H1 (cell line): ENCODE results near the gene FIS1. TPM values are rescaled to one million over a fixed set of nuclear protein-coding genes. Genes with fewer than 3 reads are reported as not detected.

Experiments
- CTCF ChIA-PET: fragments of 300-600 bp; sonication (Branson Sonifier 250); formaldehyde crosslinking; loops from one replicate; lab custom pipeline; 2021; ENCODE audit not compliant: partially characterized antibody; lab: Charles Lee
- POLR2A ChIA-PET: fragments of 300-600 bp; sonication (Branson Sonifier 250); formaldehyde crosslinking; loops from one replicate; lab custom pipeline; 2021; ENCODE audit warnings: inconsistent platforms; ENCODE audit not compliant: partially characterized antibody; lab: Charles Lee
- DNase-seq, 2 experiments: peaks; one replicate each; pipeline versions ENCODE4 v3.0.0 to v3.0.0-alpha.2; 2010 to 2022; ENCODE audit warnings: low spot score in 2 of 2, low read depth in 1 of 2, mixed read lengths in 1 of 2
- FAIRE-seq: peaks from 2 replicates; lab custom pipeline; 2011; peaks lifted over from hg19 to GRCh38; lab: Jason Lieb, UNC
- H2AFZ ChIP-seq: 2 replicates; pipeline ENCODE4 v1.8.1; 2012; ENCODE audit warnings: low read length, inconsistent platforms
- H2AK5ac ChIP-seq: 2 replicates; pipeline ENCODE4 v1.6.1; 2013; ENCODE audit warnings: low read depth, low read length
- H2BK120ac ChIP-seq: replicated peaks from 2 replicates; pipeline ENCODE3; 2013; ENCODE audit warnings: low read depth, low read length, inconsistent platforms
- H2BK12ac ChIP-seq: 2 replicates; pipeline ENCODE4 v1.6.1; 2013; ENCODE audit warnings: low read depth, low read length
- H2BK15ac ChIP-seq: 2 replicates; pipeline ENCODE4 v1.6.1; 2013; ENCODE audit warnings: low read length
- H2BK20ac ChIP-seq: 2 replicates; pipeline ENCODE4 v1.6.1; 2013; ENCODE audit warnings: low read length
- H2BK5ac ChIP-seq: 2 replicates; pipeline ENCODE4 v1.6.1; 2013; ENCODE audit warnings: low read depth, low read length
- H3K14ac ChIP-seq: 2 replicates; pipeline ENCODE4 v1.6.1; 2013; ENCODE audit warnings: inconsistent platforms; ENCODE audit not compliant: insufficient read length
- H3K18ac ChIP-seq: 2 replicates; pipeline ENCODE4 v1.6.1; 2013; ENCODE audit warnings: low read length; ENCODE audit errors: extremely low read depth
- H3K23ac ChIP-seq: 2 replicates; pipeline ENCODE4 v1.6.1; 2013; ENCODE audit warnings: inconsistent platforms; ENCODE audit not compliant: insufficient read length
- H3K23me2 ChIP-seq: 2 replicates; pipeline ENCODE4 v1.6.1; 2013; ENCODE audit warnings: low read depth, low read length
- H3K27ac ChIP-seq: 2 replicates; pipeline ENCODE4 v1.6.1; 2011; ENCODE audit warnings: low read depth, low read length, inconsistent platforms
- H3K27me3 ChIP-seq, 4 experiments: replicated peaks in 1 of 4; 1 replicate in 1 of 4; 2 replicates in 3 of 4; pipeline versions ENCODE4 v1.6.1 to v1.8.1; 2011 to 2013; ENCODE audit warnings: low read length in 3 of 4, mild to moderate bottlenecking in 3 of 4, inconsistent platforms in 2 of 4, mixed read lengths in 2 of 4, moderate library complexity in 1 of 4; ENCODE audit not compliant: control insufficient read depth in 3 of 4, insufficient read depth in 3 of 4; ENCODE audit errors: extremely low read depth in 1 of 4
- H3K36me3 ChIP-seq, 4 experiments: 2 replicates each; pipeline versions ENCODE4 v1.6.1 to v1.8.1; 2011 to 2013; ENCODE audit warnings: mild to moderate bottlenecking in 4 of 4, low read length in 3 of 4, moderate library complexity in 2 of 4, control low read depth in 1 of 4, inconsistent platforms in 1 of 4; ENCODE audit not compliant: insufficient read depth in 4 of 4, control insufficient read depth in 2 of 4
- H3K4ac ChIP-seq: replicated peaks from 2 replicates; pipeline ENCODE3; 2013; ENCODE audit warnings: low read length, low read depth, mixed read lengths, inconsistent platforms; ENCODE audit not compliant: insufficient read length
- H3K4me1 ChIP-seq, 4 experiments: replicated peaks in 1 of 4; 1 replicate in 1 of 4; 2 replicates in 3 of 4; pipeline versions ENCODE4 v1.6.1 to v1.8.1; 2011 to 2013; ENCODE audit warnings: low read length in 3 of 4, inconsistent platforms in 2 of 4, mixed read lengths in 1 of 4; ENCODE audit not compliant: insufficient read depth in 4 of 4, control insufficient read depth in 3 of 4
- H3K4me2 ChIP-seq, 2 experiments: 2 replicates each; pipeline versions ENCODE4 v1.6.1 to v1.8.1; 2011 to 2013; ENCODE audit warnings: low read depth in 2 of 2, low read length in 2 of 2, control low read depth in 1 of 2, inconsistent platforms in 1 of 2, mild to moderate bottlenecking in 1 of 2; ENCODE audit not compliant: insufficient read depth in 1 of 2
- H3K4me3 ChIP-seq, 4 experiments: fragments of 200-600, 300-600 bp in 1 of 4; sonication (generic), shearing (Covaris generic), sonication (Bioruptor Twin) in 1 of 4; 2 replicates each; pipeline versions ENCODE4 v1.5.1 to v1.8.1; 2011 to 2016; ENCODE audit warnings: low read length in 4 of 4, low read depth in 3 of 4, control low read depth in 2 of 4, inconsistent platforms in 2 of 4, mild to moderate bottlenecking in 2 of 4, mixed read lengths in 1 of 4, moderate library complexity in 1 of 4; ENCODE audit not compliant: insufficient read depth in 2 of 4; ENCODE audit errors: extremely low read depth in 1 of 4
- H3K56ac ChIP-seq: replicated peaks from 2 replicates; pipeline ENCODE3; 2013; ENCODE audit warnings: low read depth, mild to moderate bottlenecking, mixed read lengths, low read length, inconsistent platforms; ENCODE audit not compliant: insufficient read length
- H3K79me1 ChIP-seq: 2 replicates; pipeline ENCODE4 v1.6.1; 2013; ENCODE audit warnings: low read depth, low read length, control low read depth
- H3K79me2 ChIP-seq, 2 experiments: 2 replicates each; pipeline versions ENCODE4 v1.6.1 to v1.8.1; 2012 to 2013; ENCODE audit warnings: low read length in 2 of 2, mild to moderate bottlenecking in 2 of 2, inconsistent platforms in 1 of 2; ENCODE audit not compliant: insufficient read depth in 2 of 2, control insufficient read depth in 1 of 2
- H3K9ac ChIP-seq, 4 experiments: replicated peaks in 1 of 4; 1 replicate in 1 of 4; 2 replicates in 3 of 4; pipeline versions ENCODE4 v1.6.1 to v1.8.1; 2011 to 2013; ENCODE audit warnings: low read depth in 3 of 4, low read length in 3 of 4, control low read depth in 2 of 4, mild to moderate bottlenecking in 2 of 4, moderate library complexity in 2 of 4, inconsistent platforms in 1 of 4; ENCODE audit errors: extremely low read depth in 1 of 4
- H3K9me3 ChIP-seq, 2 experiments: 2 replicates each; pipeline versions ENCODE4 v1.6.1 to v1.8.1; 2012 to 2013; ENCODE audit warnings: mild to moderate bottlenecking in 2 of 2, moderate library complexity in 2 of 2, control low read depth in 1 of 2, inconsistent platforms in 1 of 2, low read depth in 1 of 2, low read length in 1 of 2, mixed read lengths in 1 of 2; ENCODE audit not compliant: insufficient read depth in 2 of 2
- H4K20me1 ChIP-seq, 2 experiments: replicated peaks in 1 of 2; 2 replicates each; pipeline versions ENCODE3 to v1.8.1; 2011 to 2013; ENCODE audit warnings: inconsistent platforms in 2 of 2, low read length in 2 of 2, mild to moderate bottlenecking in 1 of 2; ENCODE audit not compliant: insufficient read depth in 2 of 2, control insufficient read depth in 1 of 2
- H4K5ac ChIP-seq: 2 replicates; pipeline ENCODE4 v1.6.1; 2013; ENCODE audit warnings: low read length, low read depth, mixed read lengths, inconsistent platforms; ENCODE audit not compliant: insufficient read length
- H4K8ac ChIP-seq: 2 replicates; pipeline ENCODE4 v1.8.0; 2013; ENCODE audit warnings: mild to moderate bottlenecking, moderate library complexity, low read length, inconsistent platforms; ENCODE audit not compliant: insufficient read depth; ENCODE audit errors: extremely low read depth
- H4K91ac ChIP-seq: replicated peaks from 2 replicates; pipeline ENCODE3; 2013; ENCODE audit warnings: low read length, mixed read lengths, inconsistent platforms; ENCODE audit not compliant: insufficient read length
- CEBPB ChIP-seq: IDR thresholded peaks from 2 replicates; pipeline ENCODE4 v1.6.1; 2012; ENCODE audit warnings: low read depth, low read length
- CTBP2 ChIP-seq: IDR thresholded peaks from 2 replicates; pipeline ENCODE4 v1.7.0; 2011; ENCODE audit warnings: borderline replicate concordance, mild to moderate bottlenecking, moderate library complexity, mixed read lengths, low read length; ENCODE audit not compliant: insufficient read depth, insufficient read length
- HDAC6 ChIP-seq: IDR thresholded peaks from one replicate; pipeline ENCODE4 v1.7.1; 2012; ENCODE audit warnings: low read depth, mild to moderate bottlenecking, inconsistent platforms, low read length, moderate library complexity
- NRF1 ChIP-seq: IDR thresholded peaks from 2 replicates; pipeline ENCODE4 v1.6.1; 2011; ENCODE audit warnings: mild to moderate bottlenecking, low read depth, low read length, improper control_type of control experiment
- PHF8 ChIP-seq: fragments of 200-600 bp; sonication (generic); conservative IDR thresholded peaks from 2 replicates; pipeline ENCODE4 v1.7.1; 2012; ENCODE audit warnings: low read depth, mild to moderate bottlenecking, inconsistent platforms, low read length, moderate library complexity
- POLR2A ChIP-seq, 2 experiments: IDR thresholded peaks; 1 replicate in 1 of 2; 2 replicates in 1 of 2; pipeline ENCODE4 v1.6.1; 2011; ENCODE audit warnings: low read depth in 2 of 2, low read length in 2 of 2, mild to moderate bottlenecking in 2 of 2; ENCODE audit errors: control extremely low read depth in 1 of 2
- RBBP5 ChIP-seq: IDR thresholded peaks from 2 replicates; pipeline ENCODE4 v1.7.1; 2012; ENCODE audit warnings: low read depth, mild to moderate bottlenecking, inconsistent platforms, low read length, moderate library complexity, borderline replicate concordance
- RXRA ChIP-seq: IDR thresholded peaks from 2 replicates; pipeline ENCODE4 v1.6.1; 2011; ENCODE audit warnings: low read depth, mild to moderate bottlenecking, low read length, moderate library complexity; ENCODE audit not compliant: insufficient read depth
- SIRT6 ChIP-seq: IDR thresholded peaks from one replicate; pipeline ENCODE4 v1.7.1; 2012; ENCODE audit warnings: low read length, inconsistent platforms
- TAF1 ChIP-seq: IDR thresholded peaks from 2 replicates; pipeline ENCODE4 v1.6.1; 2011; ENCODE audit warnings: mild to moderate bottlenecking, low read depth, low read length
- TBP ChIP-seq: IDR thresholded peaks from 2 replicates; pipeline ENCODE4 v1.6.1; 2011; ENCODE audit warnings: low read depth, low read length, improper control_type of control experiment
- WGBS, 2 experiments: shearing (Covaris generic) in 1 of 2; methylation state at CpG; one replicate each; pipeline versions ENCODE4 v1.1.6 to v1.1.7; 2013 to 2015; ENCODE audit warnings: low lambda C conversion rate in 2 of 2, mixed read lengths in 2 of 2, inconsistent platforms in 1 of 2, low coverage in 1 of 2, missing lambda C conversion rate in 1 of 2; ENCODE audit not compliant: insufficient replicate concordance in 2 of 2, insufficient coverage in 1 of 2, insufficient read length in 1 of 2; ENCODE audit errors: extremely low coverage in 1 of 2, missing lambda C conversion rate in 1 of 2; 5-methylcytosine and 5-hydroxymethylcytosine counted together
- polyA plus RNA-seq, 7 experiments: library from polyadenylated mRNA; depleted of rRNA in 3 of 7; stranded (reverse) in 5 of 7; unstranded in 2 of 7; fragments of >200 nt in 5 of 7; fragments of 200-250 nt in 2 of 7; gene quantifications; 1 replicate in 5 of 7; 2 replicates in 1 of 7; 4 replicates in 1 of 7; pipeline versions ENCODE4 v1.2.1 to v1.2.3, GENCODE V29; 2011 to 2013; ENCODE audit warnings: missing spikeins in 2 of 7, mixed read lengths in 2 of 7
- total RNA-seq: library from RNA; stranded (reverse); fragmentation: NEBNext Ultra II Directional; extraction: Animal tissue kit (Norgen Biotek cat#: 25700); gene quantifications from 2 replicates; pipeline ENCODE4 v1.2.1, GENCODE V29; 2021
- TF ChIP-seq, protein P1 (sequence below): IDR thresholded peaks from 2 replicates; pipeline ENCODE4 v1.6.1; 2011; ENCODE audit warnings: low read length, improper control_type of control experiment

Gene FIS1
- total and polyA plus RNA-seq, 2 of the 8 experiments (the other 6 are each of a cell fraction or from before 2014, with no cell fraction given), result 128 to 195 TPM

GRCh38 chr7:101245147-101245668, 327 bp upstream of the FIS1 start:
- Histone ChIP-seq H3K79me1 (peaks cover 10% of the 10 kb centered on the region), H2BK5ac (peak overlapping the region; percentile 97), H3K27me3 (no peaks in the 10 kb centered on the region), H3K23me2 (peaks cover 9% of the 10 kb centered on the region), H3K4me2 (peak overlapping the region; percentile 65 to 99), H2AFZ (no peak overlapping the region), H2BK12ac (no peak overlapping the region), H3K36me3 (peaks cover 0 to 4% (median 0%) of the 10 kb centered on the region in 4 experiments; a peak in 1 of 8 replicates), H3K9ac (peak overlapping the region in 2 of 4 experiments; percentile 0 to 58; a peak in 2 of 7 replicates), H4K91ac (no peak overlapping the region), H4K8ac (peak overlapping the region; percentile 88), H2BK120ac (no peak overlapping the region), H3K9me3 (no peaks in the 10 kb centered on the region), H2BK15ac (no peak overlapping the region), H3K23ac (no peak overlapping the region), H4K20me1 (peaks cover 0 to 5% of the 10 kb centered on the region in 2 experiments), H3K4me1 (peaks cover 0 to 6% (median 3%) of the 10 kb centered on the region in 4 experiments; a peak in 5 of 7 replicates), H3K79me2 (peaks cover 0 to 44% of the 10 kb centered on the region in 2 experiments; a peak in 2 of 4 replicates), H2BK20ac (no peak overlapping the region), H3K14ac (no peak overlapping the region), H2AK5ac (no peak overlapping the region), H4K5ac (peak overlapping the region; percentile 77), H3K56ac (no peak overlapping the region), H3K4ac (no peak overlapping the region), H3K4me3 (peak overlapping the region; percentile 80 to 99 (median 98)), H3K18ac (peak overlapping the region; percentile 44), H3K27ac (peak overlapping the region; percentile 61; the same call in 1 of the 2 replicates)
- WGBS, 2 experiments, result 53% methylated on average over 32 of the region's 32 CpGs; no CpG with 5 or more reads in 1 of the 2 experiments
- DNase-seq, result no peak
- POLR2A ChIA-PET, result interaction anchor here (1.1 to 4.0 kb wide), 15 partner anchors 8 to 123 kb away, joined by 3 to 28 read pairs (median 4); partner anchors contain the start of genes AP1S1, CLDN15, PLOD3 and ZNHIT1
- FAIRE-seq, result no peak
- CTCF ChIA-PET, result interaction anchor here (0.7 to 8.2 kb wide), 17 partner anchors 9 to 272 kb away, joined by 3 to 79 read pairs (median 8); partner anchors contain the start of genes PLOD3, TRIM56, VGF and ZNHIT1
- peak in 1 of 2 experiments; percentile 65; a peak in 1 of 3 replicates for TF ChIP-seq POLR2A (IDR thresholded peaks at IDR 0.05; ENCODE audit: control extremely low read depth in 1 of 2, low read depth in 2 of 2, low read length in 2 of 2)
- no peak for TF ChIP-seq HDAC6
- peak; percentile 65 for TF ChIP-seq NRF1
- TF ChIP-seq PHF8, result peak; percentile 38
- no peak for TF ChIP-seq CEBPB
- peak; percentile 34; the same call in 1 of the 2 replicates for TF ChIP-seq RBBP5
- TF ChIP-seq TBP, result no peak
- TF ChIP-seq, protein P1, sequence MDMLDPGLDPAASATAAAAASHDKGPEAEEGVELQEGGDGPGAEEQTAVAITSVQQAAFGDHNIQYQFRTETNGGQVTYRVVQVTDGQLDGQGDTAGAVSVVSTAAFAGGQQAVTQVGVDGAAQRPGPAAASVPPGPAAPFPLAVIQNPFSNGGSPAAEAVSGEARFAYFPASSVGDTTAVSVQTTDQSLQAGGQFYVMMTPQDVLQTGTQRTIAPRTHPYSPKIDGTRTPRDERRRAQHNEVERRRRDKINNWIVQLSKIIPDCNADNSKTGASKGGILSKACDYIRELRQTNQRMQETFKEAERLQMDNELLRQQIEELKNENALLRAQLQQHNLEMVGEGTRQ, result peak; percentile 39; the same call in 1 of the 2 replicates
- TF ChIP-seq SIRT6, result no peak
- TF ChIP-seq RXRA, result no peak
- peak; percentile 77 for TF ChIP-seq TAF1
- TF ChIP-seq CTBP2, result no peak
